ENCODE measurements around the gene MDM2. TPM values are rescaled to one million over a fixed set of nuclear protein-coding genes. Genes with fewer than 3 reads are reported as not detected.

The MDM2 gene
- polyA plus RNA-seq, 1 of the 3 experiments (the other 2 are of a cell fraction), result 21.5 TPM

DNA sequence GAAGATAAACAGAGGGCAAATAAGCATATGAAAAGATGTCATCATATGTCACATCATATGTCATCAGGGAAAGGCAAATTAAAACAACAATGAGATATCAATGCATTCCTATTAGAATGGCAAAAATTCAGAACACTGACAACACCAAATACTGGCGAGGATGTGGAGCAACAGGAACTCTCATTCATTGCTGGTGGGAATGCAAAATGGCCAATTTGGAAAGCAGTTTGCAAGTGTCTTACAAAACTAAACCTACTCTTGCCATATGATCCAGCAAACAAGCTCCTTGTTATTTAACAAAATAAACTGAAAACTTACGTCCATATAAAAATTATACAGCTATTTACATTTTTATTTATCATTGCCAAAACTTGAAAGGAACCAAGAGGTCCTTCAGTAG, 92.3 kb downstream of the MDM2 start:
- no peak for DNase-seq
- Histone ChIP-seq H3K4me3 (ENCODE audit: low read depth in 2 of 2, low read length in 1 of 2) (no peak overlapping the region), H3K9ac (no peak overlapping the region), H2AFZ (ENCODE audit: low read depth) (no peak overlapping the region), H3K27ac (ENCODE audit: low read depth in 2 of 2, low read length in 1 of 2) (no peak overlapping the region), H3K27me3 (ENCODE audit: insufficient read depth) (no peaks in the 10 kb centered on the region), H3K9me2 (no peaks in the 10 kb centered on the region), H3K36me3 (replicated peaks in 1 of 2; ENCODE audit: control insufficient read depth in 1 of 2, insufficient read depth in 2 of 2, low read length in 1 of 2) (no peaks in the 10 kb centered on the region), H3F3A (replicated peaks; ENCODE audit: insufficient read depth) (peaks cover 9% of the 10 kb centered on the region), H3K79me2 (ENCODE audit: insufficient read depth) (no peaks in the 10 kb centered on the region), H3K4me2 (no peak overlapping the region), H3K9me3 (no peaks in the 10 kb centered on the region), H3K4me1 (ENCODE audit: control insufficient read depth in 1 of 2, insufficient read depth in 2 of 2, low read depth in 1 of 2, low read length in 1 of 2) (no peaks in the 10 kb centered on the region; a peak in 1 of 4 replicates), H4K20me1 (ENCODE audit: insufficient read depth) (no peaks in the 10 kb centered on the region)
- TF ChIP-seq, protein P1, sequence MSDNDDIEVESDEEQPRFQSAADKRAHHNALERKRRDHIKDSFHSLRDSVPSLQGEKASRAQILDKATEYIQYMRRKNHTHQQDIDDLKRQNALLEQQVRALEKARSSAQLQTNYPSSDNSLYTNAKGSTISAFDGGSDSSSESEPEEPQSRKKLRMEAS (IDR thresholded peaks at IDR 0.05; ENCODE audit: low read depth), result no peak
- TF ChIP-seq, protein P2, sequence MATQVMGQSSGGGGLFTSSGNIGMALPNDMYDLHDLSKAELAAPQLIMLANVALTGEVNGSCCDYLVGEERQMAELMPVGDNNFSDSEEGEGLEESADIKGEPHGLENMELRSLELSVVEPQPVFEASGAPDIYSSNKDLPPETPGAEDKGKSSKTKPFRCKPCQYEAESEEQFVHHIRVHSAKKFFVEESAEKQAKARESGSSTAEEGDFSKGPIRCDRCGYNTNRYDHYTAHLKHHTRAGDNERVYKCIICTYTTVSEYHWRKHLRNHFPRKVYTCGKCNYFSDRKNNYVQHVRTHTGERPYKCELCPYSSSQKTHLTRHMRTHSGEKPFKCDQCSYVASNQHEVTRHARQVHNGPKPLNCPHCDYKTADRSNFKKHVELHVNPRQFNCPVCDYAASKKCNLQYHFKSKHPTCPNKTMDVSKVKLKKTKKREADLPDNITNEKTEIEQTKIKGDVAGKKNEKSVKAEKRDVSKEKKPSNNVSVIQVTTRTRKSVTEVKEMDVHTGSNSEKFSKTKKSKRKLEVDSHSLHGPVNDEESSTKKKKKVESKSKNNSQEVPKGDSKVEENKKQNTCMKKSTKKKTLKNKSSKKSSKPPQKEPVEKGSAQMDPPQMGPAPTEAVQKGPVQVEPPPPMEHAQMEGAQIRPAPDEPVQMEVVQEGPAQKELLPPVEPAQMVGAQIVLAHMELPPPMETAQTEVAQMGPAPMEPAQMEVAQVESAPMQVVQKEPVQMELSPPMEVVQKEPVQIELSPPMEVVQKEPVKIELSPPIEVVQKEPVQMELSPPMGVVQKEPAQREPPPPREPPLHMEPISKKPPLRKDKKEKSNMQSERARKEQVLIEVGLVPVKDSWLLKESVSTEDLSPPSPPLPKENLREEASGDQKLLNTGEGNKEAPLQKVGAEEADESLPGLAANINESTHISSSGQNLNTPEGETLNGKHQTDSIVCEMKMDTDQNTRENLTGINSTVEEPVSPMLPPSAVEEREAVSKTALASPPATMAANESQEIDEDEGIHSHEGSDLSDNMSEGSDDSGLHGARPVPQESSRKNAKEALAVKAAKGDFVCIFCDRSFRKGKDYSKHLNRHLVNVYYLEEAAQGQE (IDR thresholded peaks at IDR 0.05; ENCODE audit: low read depth, low read length), result no peak
- no peak for TF ChIP-seq NFIC (IDR thresholded peaks at IDR 0.05; ENCODE audit: borderline replicate concordance)
- TF ChIP-seq RFX5 (IDR thresholded peaks at IDR 0.05; ENCODE audit: low read length), result no peak
- no peak for TF ChIP-seq EZH2phosphoT487 (IDR thresholded peaks at IDR 0.05; ENCODE audit: borderline replicate concordance, low read depth)
- TF ChIP-seq, protein P3, sequence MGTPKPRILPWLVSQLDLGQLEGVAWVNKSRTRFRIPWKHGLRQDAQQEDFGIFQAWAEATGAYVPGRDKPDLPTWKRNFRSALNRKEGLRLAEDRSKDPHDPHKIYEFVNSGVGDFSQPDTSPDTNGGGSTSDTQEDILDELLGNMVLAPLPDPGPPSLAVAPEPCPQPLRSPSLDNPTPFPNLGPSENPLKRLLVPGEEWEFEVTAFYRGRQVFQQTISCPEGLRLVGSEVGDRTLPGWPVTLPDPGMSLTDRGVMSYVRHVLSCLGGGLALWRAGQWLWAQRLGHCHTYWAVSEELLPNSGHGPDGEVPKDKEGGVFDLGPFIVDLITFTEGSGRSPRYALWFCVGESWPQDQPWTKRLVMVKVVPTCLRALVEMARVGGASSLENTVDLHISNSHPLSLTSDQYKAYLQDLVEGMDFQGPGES (IDR thresholded peaks at IDR 0.05; ENCODE audit: low read depth, low read length), result no peak
- no peak for TF ChIP-seq TEAD4 (IDR thresholded peaks at IDR 0.05; ENCODE audit: borderline replicate concordance, insufficient read depth)
- TF ChIP-seq SMC3 (IDR thresholded peaks at IDR 0.05; ENCODE audit: low read depth, low read length), result no peak
- no peak for TF ChIP-seq JUND (IDR thresholded peaks at IDR 0.05)
- no peak for TF ChIP-seq FOXM1 (IDR thresholded peaks at IDR 0.05; ENCODE audit: low read depth)
- TF ChIP-seq RXRA (IDR thresholded peaks at IDR 0.05; ENCODE audit: borderline replicate concordance, low read depth), result no peak
- no peak for TF ChIP-seq YY1 (IDR thresholded peaks at IDR 0.05; ENCODE audit: low read depth)
- no peak for TF ChIP-seq FOXJ3 (CRISPR knock-in tag; IDR thresholded peaks at IDR 0.05)
- TF ChIP-seq, protein P4, sequence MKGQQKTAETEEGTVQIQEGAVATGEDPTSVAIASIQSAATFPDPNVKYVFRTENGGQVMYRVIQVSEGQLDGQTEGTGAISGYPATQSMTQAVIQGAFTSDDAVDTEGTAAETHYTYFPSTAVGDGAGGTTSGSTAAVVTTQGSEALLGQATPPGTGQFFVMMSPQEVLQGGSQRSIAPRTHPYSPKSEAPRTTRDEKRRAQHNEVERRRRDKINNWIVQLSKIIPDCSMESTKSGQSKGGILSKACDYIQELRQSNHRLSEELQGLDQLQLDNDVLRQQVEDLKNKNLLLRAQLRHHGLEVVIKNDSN (IDR thresholded peaks at IDR 0.05; ENCODE audit: borderline replicate concordance, low read depth), result no peak
- TF ChIP-seq MEF2A (IDR thresholded peaks at IDR 0.05; ENCODE audit: borderline replicate concordance, low read depth), result no peak
- TF ChIP-seq GATA2 (CRISPR knock-in tag; IDR thresholded peaks at IDR 0.05), result no peak
- no peak for TF ChIP-seq FOSL2 (IDR thresholded peaks at IDR 0.05; ENCODE audit: borderline replicate concordance, low read depth)
- CTCF ChIA-PET, result no interaction called here
- POLR2A ChIA-PET, result no interaction called here
- WGBS (ENCODE audit: low lambda C conversion rate), result 23% methylated on average over 2 of the region's 2 CpGs

Other genes starting within 250 kb of the MDM2 start
- 128 and 140 TPM in 2 replicates for gene RAP1B, start 197.3 kb upstream of the MDM2 start, polyA plus RNA-seq (2012; rRNA removed)
- gene NUP107, start 121.2 kb upstream of the MDM2 start, polyA plus RNA-seq (2012; rRNA removed), result 30.9 and 47.5 TPM in 2 replicates
- 5.7 and 6.8 TPM in 2 replicates for gene SLC35E3, start 62.0 kb upstream of the MDM2 start, polyA plus RNA-seq (2012; rRNA removed)
- gene CPM, start 125.0 kb downstream of the MDM2 start, polyA plus RNA-seq (2012; rRNA removed), result 10.8 and 11.9 TPM in 2 replicates

Data from SK-N-SH (cell line).